GM19467 (cell line): ENCODE results near the gene PDE1C.

Source experiments
- ATAC-seq: cut with Tn5 transposase; IDR thresholded peaks from one replicate; pipeline ENCODE4 v1.9.1; 2021; ENCODE audit warnings: mild to moderate bottlenecking, moderate library complexity; ENCODE audit not compliant: unreplicated experiment

Gene PDE1C

GRCh38 chr7:31729195-31729804 lies 340.9 kb downstream of the PDE1C start:
- no peak for ATAC-seq

- ATAC-seq: no peak
These were observed 345.5 kb downstream of the PDE1C start for GRCh38 chr7:31724696-31725095.

GRCh38 chr7:31720366-31720765 lies 349.8 kb downstream of the PDE1C start:
- no peak for ATAC-seq

GRCh38 chr7:31716355-31716754 lies 353.9 kb downstream of the PDE1C start:
- ATAC-seq: no peak

- no peak for ATAC-seq
These were observed 360.0 kb downstream of the PDE1C start for GRCh38 chr7:31710171-31710570.

GRCh38 chr7:31707089-31707488 lies 363.1 kb downstream of the PDE1C start:
- no peak for ATAC-seq

GRCh38 chr7:31705377-31705776 lies 364.8 kb downstream of the PDE1C start:
- peak; percentile 52 for ATAC-seq

GRCh38 chr7:31702354-31702753 lies 367.9 kb downstream of the PDE1C start:
- no peak for ATAC-seq
